CD14-positive monocyte (primary cell): Measurements from ENCODE around the gene KCNS3. TPM values are rescaled to one million over a fixed set of nuclear protein-coding genes. Genes with fewer than 3 reads are reported as not detected.

Source experiments
- DNase-seq, 3 donors: peaks; one replicate each; pipeline ENCODE4 v3.0.0-alpha.2; 2011 to 2022
- H2AFZ ChIP-seq: 2 replicates; pipeline ENCODE4 v1.6.0; 2012; ENCODE audit warnings: mild to moderate bottlenecking, low read depth, low read length, inconsistent platforms; ENCODE audit not compliant: insufficient read depth, poor library complexity, severe bottlenecking
- H3K27ac ChIP-seq, 2 donors: 1 replicate in 1 of 2; 2 replicates in 1 of 2; pipeline ENCODE4 v1.5.1; 2012 to 2013; ENCODE audit warnings: low read length in 2 of 2, control low read depth in 1 of 2, inconsistent platforms in 1 of 2, low read depth in 1 of 2, mild to moderate bottlenecking in 1 of 2
- H3K27me3 ChIP-seq, 2 donors: one replicate each; pipeline versions ENCODE4 v1.6.0 to v1.6.1; 2011 to 2013; ENCODE audit warnings: low read length in 2 of 2; ENCODE audit not compliant: control insufficient read depth in 2 of 2, insufficient read depth in 2 of 2
- H3K36me3 ChIP-seq, 2 donors: replicated peaks in 1 of 2; 1 replicate in 1 of 2; 2 replicates in 1 of 2; pipeline versions ENCODE4 v1.5.1 to v1.6.1; 2012 to 2013; ENCODE audit warnings: low read length in 2 of 2, control low read depth in 1 of 2, inconsistent platforms in 1 of 2, mild to moderate bottlenecking in 1 of 2; ENCODE audit not compliant: insufficient read depth in 2 of 2, control insufficient read depth in 1 of 2
- H3K4me1 ChIP-seq, 2 donors: 1 replicate in 1 of 2; 2 replicates in 1 of 2; pipeline versions ENCODE4 v1.5.1 to v1.6.1; 2012 to 2013; ENCODE audit warnings: low read length in 2 of 2, control low read depth in 1 of 2, inconsistent platforms in 1 of 2, mild to moderate bottlenecking in 1 of 2, moderate library complexity in 1 of 2; ENCODE audit not compliant: insufficient read depth in 2 of 2, control insufficient read depth in 1 of 2
- H3K4me2 ChIP-seq: replicated peaks from 2 replicates; pipeline ENCODE3; 2012; ENCODE audit warnings: low read length, moderate library complexity, mild to moderate bottlenecking; ENCODE audit not compliant: poor library complexity, severe bottlenecking; ENCODE audit errors: extremely low read depth
- H3K4me3 ChIP-seq, 3 experiments: fragments of 200-600 bp in 1 of 3; sonication (generic) in 1 of 3; replicated peaks in 1 of 3; 1 replicate in 2 of 3; 2 replicates in 1 of 3; pipeline ENCODE4 v1.5.1; 2011 to 2013; ENCODE audit warnings: low read length in 3 of 3, mild to moderate bottlenecking in 3 of 3, control low read depth in 2 of 3, low read depth in 2 of 3, inconsistent platforms in 1 of 3, moderate library complexity in 1 of 3
- H3K79me2 ChIP-seq: 2 replicates; pipeline ENCODE4 v1.6.0; 2012; ENCODE audit warnings: mild to moderate bottlenecking, control low read depth, inconsistent platforms, low read length, moderate library complexity; ENCODE audit not compliant: insufficient read depth
- H3K9ac ChIP-seq: 2 replicates; pipeline ENCODE4 v1.6.0; 2017; ENCODE audit warnings: low read length, mild to moderate bottlenecking; ENCODE audit not compliant: insufficient read depth, poor library complexity, severe bottlenecking
- H3K9me3 ChIP-seq, 2 donors: replicated peaks in 1 of 2; 1 replicate in 1 of 2; 2 replicates in 1 of 2; pipeline versions ENCODE4 v1.5.1 to v1.6.1; 2012 to 2013; ENCODE audit warnings: low read length in 2 of 2, control low read depth in 1 of 2; ENCODE audit not compliant: control insufficient read depth in 1 of 2, insufficient read depth in 1 of 2
- H4K20me1 ChIP-seq: 2 replicates; pipeline ENCODE4 v1.6.0; 2012; ENCODE audit warnings: mild to moderate bottlenecking, low read length, control low read depth, moderate library complexity; ENCODE audit not compliant: insufficient read depth
- H3K27ac Mint-ChIP-seq, 7 donors: one replicate each; pipeline ENCODE4 v1.8.0; 2020; ENCODE audit warnings: mild to moderate bottlenecking in 7 of 7, mixed read lengths in 7 of 7, moderate library complexity in 6 of 7, inconsistent platforms in 2 of 7
- H3K27me3 Mint-ChIP-seq, 3 donors: one replicate each; pipeline ENCODE4 v1.8.0; 2021 to 2022; ENCODE audit warnings: low read depth in 3 of 3, mild to moderate bottlenecking in 3 of 3, mixed read lengths in 3 of 3, moderate library complexity in 3 of 3, inconsistent platforms in 1 of 3
- H3K36me3 Mint-ChIP-seq, 2 donors: one replicate each; pipeline ENCODE4 v1.8.0; 2020; ENCODE audit warnings: mixed read lengths in 2 of 2, inconsistent platforms in 1 of 2, mild to moderate bottlenecking in 1 of 2
- H3K4me1 Mint-ChIP-seq: one replicate; pipeline ENCODE4 v1.8.0; 2020; ENCODE audit warnings: mild to moderate bottlenecking, mixed read lengths
- H3K4me3 Mint-ChIP-seq, 2 donors: one replicate each; pipeline ENCODE4 v1.8.0; 2020; ENCODE audit warnings: mild to moderate bottlenecking in 2 of 2, mixed read lengths in 2 of 2, moderate library complexity in 1 of 2
- H3K9me3 Mint-ChIP-seq, 7 donors: one replicate each; pipeline ENCODE4 v1.8.0; 2020 to 2022; ENCODE audit warnings: mixed read lengths in 7 of 7, mild to moderate bottlenecking in 6 of 7, moderate library complexity in 6 of 7, inconsistent platforms in 2 of 7
- CTCF ChIP-seq: fragments of 200-600 bp; IDR thresholded peaks from one replicate; pipeline ENCODE4 v1.8.0; 2022; ENCODE audit warnings: antibody characterized with exemption, mild to moderate bottlenecking
- WGBS: methylation state at CpG from one replicate; pipeline ENCODE4 v1.1.5; 2013; ENCODE audit warnings: missing lambda C conversion rate; ENCODE audit not compliant: insufficient coverage; 5-methylcytosine and 5-hydroxymethylcytosine counted together
- intact Hi-C, 2 donors: fragments of 100-400 bp; cut with micrococcal nuclease; formaldehyde crosslinking; loops; one replicate each; pipeline versions ENCODE4 v1.15.0 to v1.15.1; 2023
- polyA plus RNA-seq, 3 donors: library from polyadenylated mRNA; depleted of rRNA in 1 of 3; unstranded in 2 of 3; stranded (reverse) in 1 of 3; fragments of 300-500 nt in 2 of 3; fragments of >200 nt in 1 of 3; fragmentation: Illumina TruSeq in 2 of 3; gene quantifications; 1 replicate in 2 of 3; 2 replicates in 1 of 3; pipeline ENCODE4 v1.2.3, GENCODE V29; 2012 to 2021

KCNS3 gene
- polyA plus RNA-seq, 3 donors: not detected

GRCh38 chr2:17940091-17940630 lies 61.7 kb downstream of the KCNS3 start:
- H3K9ac ChIP-seq: no peak overlapping the region
- H3K79me2 ChIP-seq: no peaks in the 10 kb centered on the region
- H3K36me3 ChIP-seq: no peaks in the 10 kb centered on the region
- H3K4me2 ChIP-seq: no peak overlapping the region
- 100% methylated on average over 1 of the region's 2 CpGs for WGBS
- no peaks in the 10 kb centered on the region for H4K20me1 ChIP-seq
- no peaks in the 10 kb centered on the region for H3K4me1 Mint-ChIP-seq
- H2AFZ ChIP-seq: no peak overlapping the region
- no peak for DNase-seq
- no peak for TF ChIP-seq CTCF
- no peak overlapping the region for H3K4me3 ChIP-seq
- no peaks in the 10 kb centered on the region for H3K27me3 ChIP-seq
- H3K9me3 Mint-ChIP-seq: peaks cover 0 to 5% (median 0%) of the 10 kb centered on the region in 7 donors
- no peak overlapping the region for H3K27ac Mint-ChIP-seq
- no peak overlapping the region for H3K4me3 Mint-ChIP-seq
- no peaks in the 10 kb centered on the region for H3K4me1 ChIP-seq
- intact Hi-C loops: no loop called here
- no peaks in the 10 kb centered on the region for H3K36me3 Mint-ChIP-seq
- H3K27me3 Mint-ChIP-seq: peaks cover 0 to 2% (median 0%) of the 10 kb centered on the region in 3 donors
- H3K9me3 ChIP-seq: no peaks in the 10 kb centered on the region
- no peak overlapping the region for H3K27ac ChIP-seq

GRCh38 chr2:17943444-17943843 lies 65.0 kb downstream of the KCNS3 start:
- WGBS: no CpG with 5 or more reads among the region's 4 CpGs
- no peak overlapping the region for H3K27ac Mint-ChIP-seq

More at GRCh38 chr2:17943444-17943843, 65.0 kb downstream of the KCNS3 start:
- H2AFZ ChIP-seq: no peak overlapping the region
- no peak for DNase-seq
- intact Hi-C loops: no loop called here
- H3K4me1 Mint-ChIP-seq: no peaks in the 10 kb centered on the region
- no peaks in the 10 kb centered on the region for H3K79me2 ChIP-seq
- peaks cover 0 to 3% (median 0%) of the 10 kb centered on the region in 3 donors for H3K27me3 Mint-ChIP-seq
- H3K27ac ChIP-seq: no peak overlapping the region
- no peaks in the 10 kb centered on the region for H3K4me1 ChIP-seq
- H3K9me3 Mint-ChIP-seq: peaks cover 0 to under 1% (median 0%) of the 10 kb centered on the region in 7 donors
- TF ChIP-seq CTCF: no peak
- H3K4me3 Mint-ChIP-seq: no peak overlapping the region
- H3K9ac ChIP-seq: no peak overlapping the region
- H3K36me3 ChIP-seq: no peaks in the 10 kb centered on the region
- H3K27me3 ChIP-seq: no peaks in the 10 kb centered on the region
- H3K9me3 ChIP-seq: no peaks in the 10 kb centered on the region
- no peaks in the 10 kb centered on the region for H4K20me1 ChIP-seq
- no peak overlapping the region for H3K4me2 ChIP-seq
- H3K36me3 Mint-ChIP-seq: no peaks in the 10 kb centered on the region
- no peak overlapping the region for H3K4me3 ChIP-seq
